Stimulated activated CD4-positive, alpha-beta T cell treated with anti-CD3 and anti-CD28 coated beads, Interleukin-12 subunit alpha, Interleukin-12 subunit beta, amount 100 ng/mL, for 24 hours (primary cell): Measurements from ENCODE around the gene HHAT.
"Not testable (repeated sequence)": the region's sequence is repeated elsewhere in the genome, so short reads cannot be mapped to it uniquely, and the experiment has no call there.

ENCODE experiments used
- DNase-seq, 2 experiments: peaks; one replicate each; pipeline ENCODE4 v3.0.0-alpha.2; 2020; ENCODE audit warnings: low read depth in 2 of 2

The HHAT gene

DNA sequence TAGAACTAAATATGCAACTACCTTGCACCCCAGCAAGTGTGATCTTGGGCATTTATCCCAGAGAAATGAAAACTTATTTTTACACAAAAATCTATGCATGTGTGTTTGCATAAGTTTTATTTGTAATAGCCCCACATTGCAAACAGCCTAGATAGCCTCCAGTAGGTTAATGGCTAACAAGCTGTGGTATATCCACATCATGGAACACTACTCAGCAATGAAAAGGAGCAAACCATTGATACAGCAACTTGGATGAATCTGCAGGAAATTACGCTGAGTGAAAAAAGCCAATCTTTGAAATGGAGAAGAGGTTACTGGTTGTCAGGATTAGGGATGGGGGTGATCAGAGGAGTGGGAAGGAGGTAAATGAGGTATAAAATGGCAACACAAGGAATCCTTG, 67.8 kb downstream of the HHAT start:
- DNase-seq, result no peak

- no peak for DNase-seq
Measured at GRCh38 chr1:210397252-210397651, 68.5 kb downstream of the HHAT start.

DNA sequence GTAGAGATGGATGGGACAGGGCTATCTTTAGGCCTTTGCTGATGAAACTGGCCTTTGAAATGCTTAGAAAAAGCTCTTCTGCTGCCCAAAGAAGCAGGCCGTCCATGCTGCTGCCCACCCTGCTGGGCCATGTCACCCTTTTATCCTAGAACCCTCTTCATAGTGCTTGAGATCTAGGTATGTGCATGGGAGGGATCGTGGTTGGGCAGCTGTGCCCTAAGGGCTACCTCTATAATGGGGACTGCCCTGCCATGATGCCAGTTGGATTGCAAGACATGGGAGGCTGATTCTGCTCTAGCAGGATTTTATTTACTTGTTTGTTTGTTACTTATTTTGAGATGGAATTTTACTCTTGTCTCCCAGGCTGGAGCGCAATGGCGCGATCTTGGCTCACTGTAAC, 69.0 kb downstream of the HHAT start:
- DNase-seq, result no peak

DNA sequence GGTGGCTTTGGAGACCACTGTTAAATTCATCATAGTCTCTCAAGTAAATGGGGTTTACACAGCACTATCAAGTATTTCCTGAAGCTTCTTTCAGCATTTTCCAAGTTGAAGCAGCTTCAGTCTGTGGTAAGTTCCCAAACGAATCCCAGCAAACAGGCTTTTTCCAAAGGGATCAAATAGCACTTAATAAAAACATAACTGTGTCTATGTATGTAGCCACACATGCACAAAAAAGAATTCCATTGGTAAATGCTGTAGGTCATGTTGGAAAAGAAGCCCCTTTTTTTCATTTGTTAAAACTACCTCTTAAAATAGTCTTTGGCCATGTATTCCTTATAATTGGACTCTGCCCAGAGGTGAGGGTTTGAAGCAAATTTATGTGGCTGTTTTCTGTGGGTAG, 69.8 kb downstream of the HHAT start:
- DNase-seq, result no peak

GRCh38 chr1:210400043-210400840, 71.5 kb downstream of the HHAT start:
- peak; percentile 13 to 44 for DNase-seq

DNA sequence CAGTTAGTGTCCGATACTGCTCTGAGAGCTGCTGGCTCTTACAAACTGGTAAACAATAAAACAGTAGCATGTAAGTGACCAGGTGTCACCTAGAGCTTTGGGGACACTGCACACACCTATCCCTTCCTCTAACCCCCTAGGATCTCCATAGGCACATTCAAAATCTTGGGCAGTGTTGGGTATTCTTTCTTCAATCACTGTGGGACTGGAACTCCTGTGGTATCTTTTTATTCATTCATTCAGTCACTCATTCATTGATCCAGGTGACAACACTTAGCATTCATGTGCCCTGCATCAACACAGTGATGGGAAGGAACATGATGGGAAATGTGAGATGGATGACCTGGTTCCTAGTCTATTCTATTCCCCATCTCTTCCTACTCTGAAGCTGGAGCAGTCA, 73.9 kb downstream of the HHAT start:
- DNase-seq, result no peak

DNA sequence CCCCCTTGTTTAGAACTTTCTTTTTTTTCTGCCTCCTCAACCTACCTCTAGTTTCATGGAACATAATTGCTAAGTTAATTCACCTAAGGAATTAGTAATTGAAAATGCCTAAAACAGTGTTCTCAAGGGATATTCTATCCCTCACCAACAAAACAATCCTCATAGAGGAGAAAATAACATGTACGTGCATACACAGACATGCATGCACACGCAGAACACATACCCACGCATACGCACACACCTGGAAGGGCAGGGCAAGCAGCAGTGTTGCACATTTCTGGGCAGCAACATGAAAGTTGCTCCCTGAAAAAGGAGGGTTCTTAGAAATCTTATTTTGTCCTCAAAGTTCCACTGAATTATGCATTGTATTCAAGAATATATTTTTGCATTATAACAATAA, 76.6 kb downstream of the HHAT start:
- DNase-seq, result no peak

- DNase-seq, result not testable (repeated sequence)
Measured at GRCh38 chr1:210406341-210406740, 77.6 kb downstream of the HHAT start.

DNA sequence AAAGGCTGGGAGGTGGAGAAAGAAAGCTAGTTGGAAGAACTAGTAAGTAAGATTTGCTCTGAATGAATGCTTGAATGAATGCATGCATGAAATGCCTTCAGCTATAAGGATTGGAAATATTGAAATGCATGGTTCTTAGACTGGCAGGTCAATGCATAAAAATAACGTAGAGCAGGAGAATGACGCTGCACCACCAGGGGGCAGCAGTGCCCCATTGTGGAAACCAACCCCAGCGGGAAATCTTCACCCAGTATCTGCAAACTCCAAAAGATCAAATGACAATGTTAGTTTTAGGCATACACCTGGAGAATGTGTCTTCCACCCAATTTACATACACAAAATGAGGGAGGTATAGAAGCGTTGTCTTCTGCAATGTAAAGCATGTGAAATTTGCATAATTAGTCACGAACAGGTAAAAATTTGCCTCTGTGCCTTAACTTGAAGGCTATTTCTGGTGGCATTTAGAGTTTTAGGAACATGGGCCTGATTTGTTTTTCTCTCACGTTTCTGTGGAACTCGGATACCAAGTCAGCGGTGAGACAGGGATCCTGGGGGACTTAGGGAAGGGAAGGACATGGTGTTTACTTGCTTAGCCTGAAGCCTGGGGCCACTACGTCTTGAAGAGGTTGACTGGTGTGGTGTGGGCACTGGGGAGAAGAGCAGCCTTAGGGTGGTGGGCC, 78.6 kb downstream of the HHAT start:
- DNase-seq, result peak; percentile 60 to 75

DNA sequence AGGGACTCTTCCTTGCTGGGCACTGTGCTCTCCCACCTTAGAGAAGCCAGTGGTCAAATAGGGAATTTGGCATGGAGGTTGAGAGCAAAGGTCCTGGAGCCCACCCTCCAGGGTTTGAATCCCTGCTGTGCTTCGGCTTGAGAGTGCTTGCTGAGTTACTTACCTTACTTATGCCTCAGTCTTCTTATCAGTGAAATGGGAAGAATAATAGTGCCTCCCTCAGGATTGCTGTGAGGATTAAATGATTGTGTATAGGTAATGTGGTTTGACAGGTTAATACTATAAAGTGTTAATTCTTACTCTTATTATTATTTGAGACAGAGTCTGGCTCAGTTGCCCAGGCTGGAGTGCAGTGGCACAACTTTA, 79.2 kb downstream of the HHAT start:
- DNase-seq, result no peak

GRCh38 chr1:210412240-210412639, 83.5 kb downstream of the HHAT start:
- no peak for DNase-seq

DNA sequence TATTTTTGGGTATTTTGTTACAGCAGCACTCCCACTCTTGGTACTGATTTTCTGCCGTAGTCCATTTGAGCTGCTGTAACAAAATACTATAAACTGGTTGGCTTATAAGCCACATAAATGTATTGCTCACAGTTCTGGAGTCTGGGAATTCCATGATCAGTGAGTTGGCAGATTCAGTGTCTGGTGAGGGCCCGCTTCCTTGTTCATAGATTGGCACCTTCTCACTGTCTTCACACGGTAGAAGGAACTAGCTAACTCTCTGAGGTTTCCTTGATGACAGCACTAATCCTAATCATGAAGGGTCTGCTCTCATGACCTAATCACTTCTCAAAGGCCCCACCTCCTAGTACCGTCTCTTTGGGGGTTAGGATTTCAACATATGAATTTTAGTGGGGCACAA, 85.2 kb downstream of the HHAT start:
- DNase-seq, result no peak

- DNase-seq, result no peak
Measured at GRCh38 chr1:210415846-210416448, 87.2 kb downstream of the HHAT start.

- DNase-seq, result no peak
Measured at GRCh38 chr1:210416681-210417080, 88.0 kb downstream of the HHAT start.

DNA sequence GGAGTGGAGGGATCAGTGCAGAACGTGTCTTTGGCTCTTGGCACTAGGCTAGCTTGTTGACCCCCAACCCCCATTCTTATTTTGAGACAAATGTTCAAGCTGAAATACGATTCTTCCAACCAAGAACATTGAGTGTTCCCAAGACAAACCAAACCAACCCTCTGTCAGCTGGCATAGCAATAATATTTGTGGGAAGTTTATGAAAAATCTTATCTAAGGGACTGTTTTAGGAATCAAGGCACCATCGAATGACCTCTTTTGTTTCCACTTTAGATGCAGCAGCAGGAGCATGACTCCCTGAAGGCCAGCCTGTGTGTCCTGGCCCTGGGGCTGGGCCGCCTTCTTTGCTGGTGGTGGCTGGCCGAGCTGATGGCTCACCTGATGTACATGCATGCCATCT, 89.2 kb downstream of the HHAT start:
- DNase-seq, result no peak

DNA sequence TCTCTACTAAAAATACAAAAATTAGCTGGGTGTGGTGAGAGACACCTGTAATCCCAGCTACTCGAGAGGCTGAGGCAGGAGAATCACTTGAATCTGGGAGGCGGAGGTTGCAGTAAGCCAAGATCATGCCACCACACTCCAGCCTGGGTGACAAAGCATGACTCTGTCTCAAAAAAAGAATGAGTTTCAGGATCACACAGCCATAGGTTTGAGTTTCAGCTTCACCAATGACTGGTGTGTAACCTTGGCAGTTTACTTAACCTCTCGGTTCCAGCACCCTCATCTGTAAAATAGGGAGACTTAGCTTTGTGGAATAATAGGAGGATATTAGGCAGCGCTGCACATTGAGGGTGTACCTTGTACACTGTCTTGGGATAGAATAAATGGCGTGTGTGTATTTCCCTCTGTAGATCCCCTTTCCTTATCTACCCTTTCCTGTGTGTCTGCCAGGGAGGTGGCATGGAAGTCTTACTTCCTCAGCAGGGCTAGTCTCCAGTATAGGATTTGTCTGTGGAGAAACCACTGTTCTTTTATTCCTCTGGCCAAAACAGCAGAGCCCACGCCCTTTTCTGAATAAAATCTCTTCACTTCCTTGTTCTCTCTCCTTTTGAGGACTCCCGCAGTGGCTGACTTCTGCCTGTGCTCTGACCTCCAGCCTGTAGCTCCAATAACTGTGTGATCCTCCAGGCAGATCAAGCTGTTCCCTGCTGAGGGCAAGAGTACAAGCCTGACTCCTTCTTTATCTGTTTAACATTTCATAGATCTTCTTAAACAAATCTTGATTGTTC, 90.4 kb downstream of the HHAT start:
- no peak for DNase-seq

GRCh38 chr1:210426696-210427095, 98.0 kb downstream of the HHAT start:
- DNase-seq, result not testable (repeated sequence)

- DNase-seq, result no peak
Measured at GRCh38 chr1:210428696-210429095, 100.0 kb downstream of the HHAT start.

- DNase-seq, result no peak
Measured at GRCh38 chr1:210434223-210434622, 105.5 kb downstream of the HHAT start.

GRCh38 chr1:210437111-210437510, 108.4 kb downstream of the HHAT start:
- DNase-seq, result no peak

- no peak for DNase-seq
Measured at GRCh38 chr1:210437781-210438180, 109.1 kb downstream of the HHAT start.
